Measurements from ENCODE around the gene ASPRV1.
A peak's percentile ranks its signal among the peaks of the same experiment; 100 is the strongest.
"Not testable (repeated sequence)": the region's sequence is repeated elsewhere in the genome, so short reads cannot be mapped to it uniquely, and the experiment has no call there.

The ASPRV1 gene

DNA sequence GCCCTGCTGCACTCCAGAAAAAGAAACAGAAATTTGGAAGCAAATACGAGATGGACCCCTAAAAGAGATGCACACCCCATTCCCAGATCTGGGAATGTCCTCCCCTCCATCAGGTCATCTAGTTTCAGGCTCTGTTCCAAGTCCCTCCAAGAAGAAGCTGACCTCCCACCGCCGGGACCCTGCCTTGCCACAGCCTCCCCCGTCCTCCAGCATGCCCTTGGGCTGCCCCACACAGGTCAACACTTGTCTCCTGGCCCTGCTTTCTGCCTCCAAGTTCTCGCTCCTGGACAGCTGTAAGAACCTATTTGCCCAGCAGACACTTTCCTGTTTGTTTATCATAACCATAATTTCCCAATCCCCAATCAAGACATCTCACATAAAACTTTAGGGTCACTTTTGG, 2.0 kb downstream of the ASPRV1 start:
- DNase-seq: no peak

DNA sequence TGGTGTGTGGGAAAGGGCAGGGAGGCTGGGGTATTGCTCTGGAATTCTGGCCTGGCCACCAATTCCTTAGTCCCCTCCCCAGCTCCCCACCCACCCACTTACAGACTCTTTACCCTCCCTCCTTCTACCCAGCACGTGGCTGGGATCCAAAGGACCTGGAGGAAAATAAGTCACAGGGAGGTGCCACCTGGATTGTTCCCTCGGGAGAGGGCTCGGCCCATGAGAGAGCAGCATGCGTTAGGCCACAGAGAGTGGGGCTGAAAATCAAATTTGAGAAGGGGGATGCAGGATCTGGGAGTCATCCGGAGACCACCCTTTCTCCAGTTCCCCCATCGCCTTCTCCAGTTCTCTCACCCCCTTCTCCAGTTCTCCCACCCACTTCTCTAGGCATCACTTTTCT, 3.0 kb downstream of the ASPRV1 start:
- no peak for DNase-seq

DNA sequence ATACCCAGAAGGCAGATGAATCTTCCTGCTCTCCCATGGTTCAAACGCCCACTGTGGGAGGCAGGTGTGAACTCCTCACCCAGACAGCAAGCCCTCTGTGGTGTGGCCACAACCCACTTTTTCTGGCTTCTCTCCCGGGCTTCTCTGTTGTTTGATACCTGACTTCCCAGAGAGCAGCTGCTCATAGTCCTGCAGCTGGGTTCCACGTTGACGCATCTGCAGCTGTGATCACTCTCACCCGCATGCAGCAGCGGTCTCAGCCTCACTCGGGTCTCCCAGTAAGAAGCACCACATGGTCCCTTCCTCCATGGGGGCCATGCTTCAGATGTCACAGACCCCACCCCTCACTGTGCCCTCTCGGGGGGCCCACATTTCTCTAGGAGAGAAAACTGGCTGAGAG, 3.5 kb downstream of the ASPRV1 start:
- DNase-seq: no peak

DNA sequence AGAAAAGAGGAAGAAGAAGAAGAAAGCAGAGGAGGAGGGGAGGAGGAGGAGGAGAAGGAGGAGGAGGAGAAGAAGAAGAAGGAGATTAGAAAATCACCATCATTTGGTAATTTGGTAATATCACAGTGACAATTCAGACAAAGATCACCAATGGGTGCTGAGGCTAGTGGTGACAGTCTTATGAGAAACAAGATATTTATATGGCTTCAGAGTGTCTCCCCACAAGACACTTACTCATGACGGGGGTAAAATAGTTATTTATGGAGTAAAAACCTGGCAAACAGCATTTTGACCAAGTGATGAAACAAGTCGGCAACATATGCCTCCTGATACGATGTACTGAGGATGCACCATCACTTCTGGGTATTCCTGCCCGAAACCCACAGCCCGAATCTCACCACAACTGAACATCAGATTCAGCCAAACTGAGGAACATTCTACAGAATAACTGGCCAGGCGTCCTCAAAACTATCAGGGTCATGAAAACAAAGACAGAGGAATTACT, 4.9 kb downstream of the ASPRV1 start:
- DNase-seq: peak in 1 of 2 donors; percentile 49

DNA sequence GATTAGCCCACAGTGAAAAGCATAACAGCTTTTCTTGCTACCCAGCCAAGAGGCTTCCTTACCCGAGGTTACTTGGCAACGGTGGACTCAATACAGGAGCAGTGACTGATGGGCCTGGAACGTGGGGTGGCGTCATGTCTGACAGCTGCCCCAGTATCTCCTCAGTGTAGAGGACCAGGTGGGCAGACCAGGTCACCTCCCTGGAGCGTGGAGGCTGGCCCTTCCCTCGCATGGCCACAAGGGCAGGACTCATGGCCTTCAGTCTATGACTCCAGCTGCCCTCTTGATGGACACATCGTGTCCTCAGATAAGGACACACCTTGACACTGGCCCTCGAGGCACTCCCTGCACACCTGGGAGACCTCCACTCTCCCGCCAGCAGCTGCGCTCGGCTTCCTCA, 6.4 kb downstream of the ASPRV1 start:
- DNase-seq: no peak

DNA sequence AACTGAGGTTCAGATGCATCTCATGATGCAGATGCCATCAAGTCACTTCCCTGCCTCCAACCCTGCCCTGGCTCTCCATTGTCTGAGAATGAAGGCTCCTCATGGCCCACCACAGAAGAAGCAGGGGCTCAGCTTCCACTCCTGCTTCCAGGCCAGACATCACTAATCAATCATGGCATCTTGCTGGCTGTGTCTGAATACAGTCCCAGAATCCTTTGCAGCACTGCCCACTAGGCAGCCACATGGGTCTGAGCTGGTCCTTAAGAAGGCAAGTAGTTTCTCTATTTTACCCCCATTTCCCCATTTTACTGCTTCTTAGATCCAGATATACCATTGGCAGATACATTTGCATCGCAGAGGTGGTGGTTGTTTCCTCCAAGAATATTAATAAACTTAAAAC, 7.3 kb downstream of the ASPRV1 start:
- peak in 1 of 2 donors; percentile 44 for DNase-seq

DNA sequence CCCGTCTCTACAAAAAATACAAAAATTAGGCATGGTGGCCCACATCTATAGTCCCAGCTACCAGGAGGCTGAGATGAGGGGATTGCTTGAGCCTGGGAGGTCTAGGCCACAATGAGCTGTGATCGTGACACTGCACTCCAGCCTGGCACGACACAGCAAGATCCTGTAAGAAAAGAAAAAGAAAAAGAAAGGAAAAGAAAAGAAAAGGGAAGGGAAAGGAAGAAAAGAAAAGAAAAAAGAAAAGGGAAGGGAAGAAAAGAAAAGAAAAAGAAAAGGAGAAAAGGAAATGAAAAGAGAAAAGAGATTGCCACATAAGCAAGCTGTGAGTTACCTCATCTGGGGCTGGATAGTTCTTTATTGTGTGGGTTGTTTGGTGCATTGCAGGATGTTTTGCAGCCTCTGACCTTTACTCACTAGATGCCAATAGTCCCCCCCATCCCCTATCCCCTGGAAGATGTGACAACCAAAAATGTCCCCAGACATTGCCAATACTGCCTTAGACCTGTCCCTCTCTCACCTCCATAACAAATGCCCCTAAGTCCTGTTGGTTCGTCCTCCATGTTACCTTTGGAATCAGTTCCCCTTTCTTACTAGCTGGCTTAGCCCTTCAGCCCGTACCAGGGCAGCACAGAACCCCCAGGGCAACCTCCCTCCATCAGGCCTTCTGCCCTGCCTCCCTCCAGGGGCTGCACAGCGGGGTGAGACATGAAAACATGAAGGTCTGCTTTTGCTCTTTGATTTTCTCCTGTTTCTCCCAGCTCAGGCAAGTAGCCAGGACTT, 8.9 kb downstream of the ASPRV1 start:
- peak; percentile 55 to 65 for DNase-seq

DNA sequence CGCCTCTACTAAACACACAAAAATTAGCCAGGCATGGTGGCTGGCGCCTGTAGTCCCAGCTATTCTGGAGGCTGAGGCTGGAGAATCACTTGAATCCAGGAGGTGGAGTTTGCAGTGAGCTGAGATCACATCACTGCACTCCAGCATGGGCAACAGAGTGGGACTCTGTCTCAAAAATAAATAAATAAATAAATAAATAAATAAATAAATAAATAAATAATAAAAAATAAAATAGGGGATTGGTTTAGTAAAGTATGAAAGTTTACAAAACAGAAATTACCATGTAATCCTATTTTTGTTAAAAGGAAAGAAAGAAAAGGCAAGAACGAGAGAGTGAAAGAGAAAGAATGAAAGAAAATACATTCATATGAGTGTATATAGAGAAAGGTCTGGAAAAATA, 10.8 kb downstream of the ASPRV1 start:
- DNase-seq: not testable (repeated sequence)

DNA sequence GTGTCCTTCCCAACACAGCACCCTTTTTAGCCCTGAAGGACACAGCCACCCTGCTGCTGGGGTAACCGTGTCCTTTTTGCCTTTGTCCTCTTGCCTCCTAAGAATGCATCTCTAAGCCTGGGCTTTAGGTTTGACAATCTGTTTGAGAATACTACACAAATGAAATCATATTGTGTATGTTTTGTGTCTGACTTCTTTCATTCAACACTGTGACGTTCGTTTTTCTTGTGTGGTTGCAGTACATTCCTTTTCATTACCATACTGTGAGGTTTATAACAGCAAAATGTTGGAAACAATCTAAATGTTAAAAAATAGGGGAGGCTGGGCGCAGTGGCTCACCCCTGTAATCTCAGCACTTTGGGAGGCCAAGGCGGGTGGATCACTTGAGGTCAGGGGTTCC, 11.2 kb downstream of the ASPRV1 start:
- DNase-seq: no peak

DNA sequence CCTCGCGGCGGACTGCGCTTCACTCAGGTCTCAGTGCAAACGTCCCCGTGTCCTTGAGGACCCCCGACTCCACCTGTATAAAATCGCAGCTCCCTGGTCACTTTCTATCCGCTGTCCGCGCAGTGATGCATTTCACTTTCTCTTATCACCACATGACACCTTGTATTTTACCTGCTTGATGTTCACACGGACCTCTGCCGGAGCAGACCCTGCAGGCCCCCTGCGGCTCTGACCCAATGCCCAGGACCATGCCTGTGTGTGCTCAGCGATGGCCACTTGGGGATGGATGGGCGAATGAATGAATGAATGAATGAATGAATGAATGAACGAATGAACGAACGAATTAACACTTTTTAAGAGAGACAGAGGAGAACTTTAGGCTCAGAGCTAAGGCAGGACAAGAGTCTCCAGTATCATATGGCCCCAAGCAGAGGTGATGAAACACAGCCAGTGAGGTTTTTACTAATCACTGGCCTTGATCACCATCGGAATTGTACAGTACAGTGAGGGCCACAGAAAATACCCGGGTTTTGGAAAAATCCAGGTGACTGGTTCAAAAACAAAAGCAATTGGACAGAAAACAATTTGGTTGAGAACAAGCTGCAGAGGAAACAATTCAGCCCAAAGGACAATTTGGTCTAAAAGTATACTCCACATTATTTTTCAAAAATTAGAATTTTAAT, 12.3 kb downstream of the ASPRV1 start:
- no peak for DNase-seq

DNA sequence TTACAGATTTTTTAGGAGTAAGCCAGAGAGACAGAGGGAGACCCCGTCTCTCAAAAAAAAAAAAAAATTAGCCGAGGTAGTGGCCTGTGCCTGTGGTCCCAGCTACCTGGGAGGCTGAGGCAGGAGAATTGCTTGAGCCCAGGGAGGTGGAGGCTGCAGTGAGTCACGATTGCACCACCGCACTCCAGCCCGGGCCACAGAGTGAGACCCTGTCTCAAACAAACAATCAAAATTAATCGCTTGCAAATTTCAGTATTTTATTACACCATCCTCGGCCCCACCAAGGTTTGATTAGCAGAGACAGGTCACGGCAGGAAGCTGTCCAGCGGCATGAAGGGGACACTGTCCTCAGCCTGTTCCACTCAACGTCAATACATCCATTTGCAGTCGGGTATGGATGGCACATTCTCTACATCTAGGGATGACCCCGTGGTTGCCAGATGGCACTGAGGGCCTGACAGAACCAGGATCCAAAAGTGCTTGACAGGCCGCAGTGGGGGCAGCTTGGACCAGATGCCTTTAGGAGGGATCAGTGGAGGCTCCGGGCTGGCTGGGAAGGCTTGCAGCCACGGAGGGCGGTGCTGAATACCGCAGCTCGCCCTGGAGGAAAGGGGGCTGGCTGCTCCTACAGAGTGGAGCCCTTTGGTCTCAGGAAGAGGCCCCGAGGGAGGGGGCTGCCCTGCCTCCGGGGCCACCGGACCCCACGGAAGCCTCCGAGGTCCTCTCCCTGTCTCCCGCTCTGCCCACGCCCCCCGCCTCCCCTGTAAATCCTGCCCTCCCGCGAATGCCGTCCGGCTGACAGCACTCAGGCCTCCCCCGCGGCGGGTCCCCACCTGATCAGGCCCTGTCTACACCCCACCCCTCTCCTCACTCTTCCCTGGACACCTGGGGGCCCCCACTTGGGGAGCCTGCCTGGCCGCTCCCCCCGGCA, 13.1 kb downstream of the ASPRV1 start:
- DNase-seq: no peak

DNA sequence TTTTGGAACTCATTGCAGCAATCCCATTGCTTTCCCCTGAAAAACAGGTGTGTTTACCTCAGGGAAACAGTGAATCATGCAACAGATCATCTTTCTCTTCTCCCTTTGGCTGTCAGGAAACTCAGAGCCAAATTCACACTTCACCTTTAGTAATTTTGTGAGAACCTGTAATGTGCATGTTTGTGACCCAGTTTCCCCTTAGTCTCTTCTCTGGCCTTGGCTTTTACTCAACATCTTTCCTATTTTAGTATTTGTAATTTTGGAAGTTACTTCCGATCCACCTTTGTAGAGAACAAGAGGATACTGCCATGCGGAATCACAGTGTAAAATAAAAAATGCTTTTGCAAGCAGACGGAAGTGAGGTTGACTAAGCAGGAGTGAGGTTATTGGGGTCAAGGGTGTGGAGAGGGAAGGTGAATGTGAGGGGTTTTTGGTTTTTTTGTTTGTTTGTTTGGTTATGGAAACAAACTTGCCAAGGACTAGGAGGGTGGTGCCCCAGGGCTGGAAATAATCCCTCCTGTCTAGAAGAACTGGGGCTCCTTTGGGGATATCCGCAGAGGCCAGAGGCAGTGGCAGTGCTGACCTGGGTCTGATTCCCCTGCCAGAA, 14.0 kb downstream of the ASPRV1 start:
- peak; percentile 56 to 86 for DNase-seq

DNA sequence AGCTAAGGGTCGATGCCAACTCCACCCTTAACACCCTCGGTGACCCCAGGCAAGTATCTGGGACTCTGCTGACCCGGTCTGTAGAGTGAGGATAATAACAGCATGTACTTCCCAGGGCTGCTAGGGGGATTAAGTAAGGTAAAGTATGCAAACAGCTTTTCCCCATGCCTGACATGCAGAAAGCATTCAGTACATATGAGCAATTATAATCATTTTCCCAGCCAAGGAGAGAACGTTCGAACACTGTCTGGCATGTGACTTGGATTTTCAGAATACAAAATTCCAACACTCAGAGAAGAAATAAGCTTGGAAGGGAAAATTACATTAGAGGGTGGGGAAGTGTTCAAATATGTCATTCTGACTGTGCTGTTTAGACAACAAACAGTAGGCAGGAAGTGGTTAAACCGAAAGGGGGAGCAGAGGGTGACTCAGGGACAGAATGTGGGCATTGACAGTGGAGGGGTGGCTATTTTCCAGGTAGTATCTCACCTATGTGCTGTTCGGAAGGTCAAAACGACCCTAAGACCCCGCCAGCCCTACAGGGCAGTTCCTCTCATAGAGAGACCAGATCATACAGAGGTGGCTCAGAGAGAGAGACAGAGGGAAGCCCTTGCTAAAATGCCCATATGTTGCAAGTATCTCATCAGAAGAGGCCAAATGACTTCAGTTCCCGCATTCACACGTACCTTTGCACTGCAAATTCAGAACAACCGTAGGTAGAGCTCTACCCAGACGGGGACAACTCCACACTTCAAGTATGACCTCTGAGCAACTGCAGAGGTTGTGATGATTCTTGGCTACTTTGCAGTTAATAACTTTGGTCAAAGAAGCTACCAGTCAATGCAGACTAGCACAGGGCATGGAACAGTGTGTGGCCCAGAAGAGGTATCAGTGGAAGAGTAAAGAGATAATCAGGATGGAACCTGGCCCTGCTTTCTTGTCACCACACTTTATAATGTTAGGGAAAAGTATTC, 14.8 kb downstream of the ASPRV1 start:
- peak; percentile 73 to 83 for DNase-seq

DNA sequence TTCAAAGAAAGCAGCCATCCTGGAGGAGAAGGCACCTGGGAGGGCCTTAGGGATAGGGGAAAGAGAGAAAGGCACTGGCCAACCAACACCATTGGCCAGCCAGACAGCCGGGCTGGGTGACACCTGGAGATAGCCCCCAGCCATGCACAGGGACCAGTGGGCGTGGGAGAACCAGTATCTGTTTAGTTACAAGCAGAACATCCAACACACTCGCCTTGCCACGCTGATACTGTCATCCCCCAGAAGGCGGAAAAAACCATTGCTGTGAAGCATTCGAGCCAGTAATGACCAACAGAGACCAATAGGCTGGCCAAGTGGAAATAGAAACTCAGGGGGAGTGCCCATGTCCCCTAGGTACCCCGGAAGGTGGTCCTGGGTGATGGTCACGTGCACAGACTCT, 15.5 kb downstream of the ASPRV1 start:
- no peak for DNase-seq

DNA sequence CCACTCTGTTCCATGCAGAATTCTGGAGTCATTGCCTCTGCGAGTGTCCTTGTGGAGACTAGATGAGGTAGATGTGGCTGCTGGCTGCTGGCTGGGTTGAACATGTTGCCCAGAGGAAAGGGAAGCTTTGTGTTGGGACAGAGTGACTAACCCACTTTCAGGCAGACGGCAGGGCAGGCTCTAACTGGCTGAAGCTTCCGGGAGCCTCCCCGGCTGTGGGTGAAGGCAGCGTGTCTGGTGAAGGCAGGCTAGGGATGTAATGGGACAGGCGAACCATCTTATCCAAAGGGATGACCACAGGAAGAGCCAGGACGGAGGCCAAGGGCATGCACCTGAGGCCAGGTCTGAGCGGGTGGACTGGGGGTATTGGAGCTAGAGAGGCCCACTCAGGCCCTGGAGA, 16.0 kb downstream of the ASPRV1 start:
- DNase-seq: peak; percentile 83 to 86

DNA sequence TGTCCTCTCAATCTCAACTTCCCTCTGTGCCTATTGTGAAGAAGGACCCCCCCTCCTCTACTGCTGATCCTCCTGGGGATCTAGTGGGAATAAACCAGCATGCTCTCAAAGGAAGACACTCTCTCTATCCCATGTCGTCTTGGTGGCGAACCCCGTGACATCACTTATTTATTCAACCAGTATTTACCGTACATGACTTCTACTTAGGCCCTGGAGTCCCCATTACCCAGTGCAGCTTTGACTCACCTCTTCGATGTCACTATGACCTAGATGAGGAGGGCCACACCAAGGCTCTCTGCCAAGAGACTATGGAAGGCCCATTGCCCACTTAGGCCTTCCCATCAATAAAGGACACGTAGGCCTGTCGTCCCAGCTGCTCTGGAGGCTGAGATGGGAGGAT, 16.7 kb downstream of the ASPRV1 start:
- DNase-seq: no peak

DNA sequence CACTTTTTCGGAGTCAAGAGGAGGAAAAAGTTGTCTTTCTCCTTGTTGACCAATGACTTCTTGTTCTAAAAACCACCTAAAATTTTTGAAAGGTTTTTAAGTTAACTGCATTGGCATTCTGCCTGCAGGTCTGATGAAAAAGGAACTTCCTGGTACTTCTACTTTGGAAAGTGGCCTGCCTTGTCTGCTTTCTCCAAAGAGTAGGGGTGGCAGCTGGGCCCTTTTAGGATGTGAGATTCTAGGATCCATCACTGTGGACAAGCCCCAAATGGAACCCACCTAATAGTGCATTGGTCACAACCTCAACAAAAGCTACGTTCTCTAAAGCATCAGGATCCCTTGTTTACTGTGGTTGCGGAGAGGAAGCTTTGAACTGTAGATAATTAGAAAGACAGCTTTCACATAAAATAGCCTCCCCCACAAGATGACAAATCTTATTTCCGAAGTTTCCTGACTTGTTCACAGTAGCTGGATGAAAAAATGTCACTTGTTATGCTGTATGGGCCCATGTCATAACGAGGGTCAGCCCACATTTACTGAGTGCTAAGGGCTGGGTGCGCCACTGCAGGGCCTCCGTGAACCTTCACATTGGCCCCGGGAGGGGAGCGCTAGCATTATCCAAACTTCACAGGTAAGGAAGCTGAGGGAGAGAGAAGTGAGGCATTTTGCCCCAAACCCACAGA, 17.4 kb downstream of the ASPRV1 start:
- DNase-seq: peak in 1 of 2 donors; percentile 28

DNA sequence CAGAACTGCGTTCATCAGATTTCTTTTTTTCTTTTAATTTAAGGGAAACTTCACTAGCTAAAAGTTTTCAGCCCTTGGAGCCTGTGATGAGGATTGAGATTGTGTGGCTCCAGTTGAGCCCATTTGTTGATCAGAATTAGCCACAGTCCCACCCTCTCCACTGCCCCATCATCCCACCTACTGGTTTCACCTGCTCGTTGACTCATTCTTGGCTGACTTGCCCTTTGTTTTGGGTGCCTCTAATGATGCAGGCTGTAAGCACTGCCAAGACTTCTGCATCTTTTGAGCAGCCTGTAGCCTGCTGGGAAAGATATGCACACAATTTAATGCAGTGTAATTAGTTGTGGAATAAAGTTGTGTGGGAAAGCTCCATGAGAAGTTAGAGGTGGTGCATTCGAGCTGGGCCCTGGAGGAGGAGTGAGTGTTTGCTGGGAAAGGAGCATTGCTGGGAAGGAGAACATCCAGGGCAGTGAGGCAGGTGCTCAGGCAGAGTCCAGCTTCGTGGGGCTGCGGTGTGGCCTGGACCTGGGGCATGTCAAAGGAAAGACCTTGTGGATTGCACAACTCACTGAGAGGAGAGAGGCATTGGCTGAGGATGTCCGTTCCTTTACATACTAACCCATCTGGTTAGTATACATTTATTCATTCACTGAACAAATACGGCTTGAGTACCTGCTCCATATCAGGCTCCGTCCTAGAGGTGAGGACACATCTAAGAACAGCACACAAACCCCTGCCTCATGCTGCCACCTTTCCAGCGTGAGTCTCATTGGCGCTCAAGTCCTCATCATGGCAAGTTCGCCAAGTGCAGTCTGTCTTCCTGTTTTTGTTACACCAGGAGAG, 18.2 kb downstream of the ASPRV1 start:
- no peak for DNase-seq

DNA sequence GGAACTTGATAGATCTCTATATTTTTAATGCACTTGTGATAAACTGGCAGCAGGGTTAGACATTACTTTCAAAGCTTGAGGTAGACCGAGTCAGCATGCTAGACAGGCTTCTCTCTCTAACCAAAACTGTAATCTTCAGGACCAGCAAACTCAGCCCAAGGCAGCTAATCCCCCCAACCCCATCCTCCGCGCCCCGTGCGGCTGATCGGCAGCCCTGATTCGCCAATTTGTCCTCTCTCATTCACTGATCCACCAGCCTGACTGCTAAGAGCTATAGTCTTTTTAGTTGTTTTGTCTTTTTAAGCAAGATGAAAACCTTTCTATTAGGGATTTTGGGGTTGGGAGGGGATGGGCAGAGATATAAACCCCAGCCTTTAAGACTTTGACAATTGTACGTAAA, 20.7 kb downstream of the ASPRV1 start:
- DNase-seq: no peak

DNA sequence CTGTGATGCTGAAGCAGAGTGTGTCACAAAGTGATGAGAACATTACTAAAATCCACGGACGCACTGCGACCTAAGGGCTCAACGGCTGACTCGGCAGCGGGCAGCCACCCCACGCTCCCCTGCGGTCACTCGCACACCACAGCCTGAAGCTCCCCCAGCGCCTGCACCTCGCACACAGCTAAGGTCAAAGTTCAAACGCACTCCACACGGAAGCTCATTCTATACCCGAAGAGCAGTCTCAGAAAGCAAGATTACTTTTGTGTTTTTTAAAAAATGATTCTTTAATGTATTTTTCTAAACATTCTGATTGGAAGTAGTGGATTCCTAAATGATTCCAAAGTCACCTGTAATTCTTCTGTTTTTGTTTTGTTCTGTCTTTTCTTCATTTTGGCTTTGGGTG, 21.7 kb downstream of the ASPRV1 start:
- DNase-seq: no peak

Measured in inflammatory macrophage treated with lipopolysaccharide for 1 hour (primary cell).